Ramos (cell line): Measurements from ENCODE around the gene RAB22A.
"Not testable (repeated sequence)": the region's sequence is repeated elsewhere in the genome, so short reads cannot be mapped to it uniquely, and the experiment has no call there.

ENCODE experiments used
- in situ Hi-C: fragments of 300-500 bp; cut with MboI; formaldehyde crosslinking; loops from one replicate; pipeline ENCODE4 v1.14.3; 2022; ENCODE audit warnings: low sequenced_read_pairs; ENCODE audit not compliant: unreplicated experiment

RAB22A gene

GRCh38 chr20:58406422-58407001 lies 97.0 kb downstream of the RAB22A start:
- in situ Hi-C loops = no loop called here

- in situ Hi-C loops = no loop called here
These were observed 97.8 kb downstream of the RAB22A start for GRCh38 chr20:58407201-58407873.

GRCh38 chr20:58407966-58408557 lies 98.5 kb downstream of the RAB22A start:
- in situ Hi-C loops = no loop called here

DNA sequence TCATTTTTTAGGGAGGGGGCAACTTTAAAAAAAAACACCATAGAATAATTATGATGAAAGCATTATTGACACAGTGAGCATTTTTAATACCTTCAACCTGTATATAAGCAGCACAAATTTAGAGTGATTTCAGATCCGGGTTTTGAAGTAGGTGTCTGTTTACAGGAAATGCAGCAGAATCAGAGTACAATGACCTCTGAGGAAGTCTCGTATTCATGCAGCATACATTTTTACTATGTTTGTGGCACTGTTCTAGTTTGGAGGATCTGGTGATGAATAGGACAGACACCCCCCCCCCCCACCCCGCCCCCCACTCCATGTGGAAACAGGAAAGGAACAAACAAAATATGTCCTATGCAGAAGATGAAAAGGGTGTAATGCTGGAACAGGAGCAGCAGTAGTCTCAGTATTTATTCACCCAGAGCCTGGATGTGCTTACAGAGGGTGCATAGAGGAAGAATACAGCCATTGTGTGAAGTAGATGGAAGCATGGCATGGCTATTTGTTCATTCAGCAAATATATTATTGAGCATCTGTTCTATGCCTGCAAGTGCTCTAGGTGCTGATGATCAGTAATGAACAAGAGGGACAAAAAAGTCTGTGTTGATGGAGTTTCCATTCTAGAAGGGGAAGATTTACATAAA lies 99.2 kb downstream of the RAB22A start:
- in situ Hi-C loops = no loop called here

- in situ Hi-C loops = not testable (repeated sequence)
These were observed 104.7 kb downstream of the RAB22A start for GRCh38 chr20:58414216-58414615.

DNA sequence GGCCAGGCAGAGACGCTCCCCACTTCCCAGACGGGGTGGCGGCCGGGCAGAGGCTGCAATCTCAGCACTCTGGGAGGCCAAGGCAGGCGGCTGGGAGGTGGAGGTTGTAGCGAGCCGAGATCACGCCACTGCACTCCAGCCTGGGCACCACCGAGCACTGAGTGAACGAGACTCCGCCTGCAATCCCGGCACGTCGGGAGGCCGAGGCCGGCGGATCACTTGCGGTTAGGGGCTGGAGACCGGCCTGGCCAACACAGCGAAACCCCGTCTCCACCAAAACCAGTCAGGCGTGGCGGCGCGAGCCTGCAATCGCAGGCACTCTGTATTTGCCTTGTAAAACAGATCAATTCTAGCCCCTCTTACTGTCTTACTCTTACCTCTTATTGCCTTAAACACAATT lies 105.3 kb downstream of the RAB22A start:
- in situ Hi-C loops = not testable (repeated sequence)

- in situ Hi-C loops = no loop called here
These were observed 106.5 kb downstream of the RAB22A start for GRCh38 chr20:58416057-58416456.

DNA sequence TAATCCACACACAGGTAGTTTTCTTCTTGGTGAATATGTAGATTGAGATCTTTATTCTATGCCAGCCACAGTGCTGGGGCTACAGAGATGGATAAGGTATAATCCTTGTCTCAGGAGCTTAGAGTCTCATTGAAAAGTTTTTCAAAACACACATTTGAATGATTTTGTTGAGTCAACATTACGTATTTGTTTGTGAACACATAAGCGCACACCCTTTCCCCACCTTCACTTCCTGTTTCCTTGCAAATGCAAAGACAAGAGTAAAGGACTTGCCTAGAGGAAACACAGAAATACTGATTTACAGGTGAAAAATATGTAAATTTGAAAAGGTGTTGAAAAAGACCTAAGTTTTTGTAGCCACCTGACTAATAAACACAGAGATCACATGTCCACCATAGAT lies 107.3 kb downstream of the RAB22A start:
- in situ Hi-C loops = no loop called here
